GM12878 (cell line): ENCODE results near the gene ABITRAM. TPM values are rescaled to one million over a fixed set of nuclear protein-coding genes. Genes with fewer than 3 reads are reported as not detected.
"Not testable (repeated sequence)": the region's sequence is repeated elsewhere in the genome, so short reads cannot be mapped to it uniquely, and the experiment has no call there.

Source experiments
- ATAC-seq: fragments of 200-7000 bp; cut with Tn5 transposase; 3 replicates; pipeline ENCODE4 v1.9.1; 2020; ENCODE audit warnings: mild to moderate bottlenecking, moderate library complexity
- BruUV-seq: library from RNA; stranded (reverse); fragments of 400-500 nt; replicated peaks from 2 replicates; lab custom pipeline; 2021; lab: Mats Ljungman, UMichigan
- CTCF ChIA-PET: fragments of 300-600 bp; sonication (Branson Sonifier 250); formaldehyde crosslinking; extraction: SDS; loops from one replicate; lab custom pipeline; 2021; ENCODE audit warnings: inconsistent platforms; lab: Yijun Ruan, JAX
- POLR2A ChIA-PET: fragments of 350-600 bp; formaldehyde crosslinking; extraction: SDS; loops from one replicate; lab custom pipeline; 2021; ENCODE audit warnings: inconsistent platforms; lab: Charles Lee
- RAD21 ChIA-PET: fragments of 300-600 bp; sonication (Branson Sonifier 250); formaldehyde crosslinking; loops from one replicate; lab custom pipeline; 2023; ENCODE audit warnings: antibody characterized with exemption; ENCODE audit not compliant: unreplicated experiment; lab: Charles Lee
- SMC1A ChIA-PET: fragments of 300-600 bp; sonication (Branson Sonifier 250); formaldehyde crosslinking; loops from one replicate; lab custom pipeline; 2023; ENCODE audit not compliant: unreplicated experiment, uncharacterized antibody; lab: Charles Lee
- DNase-seq: peaks from one replicate; pipeline ENCODE4 v3.0.0-alpha.2; 2011; ENCODE audit warnings: low read depth, low spot score
- FAIRE-seq: peaks from 3 replicates; lab custom pipeline; 2011; peaks lifted over from hg19 to GRCh38; lab: Jason Lieb, UNC
- H2AFZ ChIP-seq: 2 replicates; pipeline ENCODE4 v1.6.0; 2011; ENCODE audit warnings: low read depth, low read length, control low read depth; ENCODE audit not compliant: control insufficient read depth
- H3K27ac ChIP-seq: 2 replicates; pipeline ENCODE4 v1.5.1; 2011; ENCODE audit warnings: control low read depth; ENCODE audit not compliant: control insufficient read depth, insufficient read depth
- H3K27me3 ChIP-seq, 2 experiments: replicated peaks in 1 of 2; 2 replicates each; pipeline versions ENCODE4 v1.6.0 to v1.6.1; 2011; ENCODE audit warnings: low read length in 1 of 2; ENCODE audit not compliant: control insufficient read depth in 2 of 2, insufficient read depth in 2 of 2
- H3K36me3 ChIP-seq, 2 experiments: 2 replicates each; pipeline ENCODE4 v1.5.1; 2011; ENCODE audit warnings: low read length in 1 of 2; ENCODE audit not compliant: control insufficient read depth in 2 of 2, insufficient read depth in 2 of 2
- H3K4me1 ChIP-seq: 2 replicates; pipeline ENCODE4 v1.6.1; 2011; ENCODE audit warnings: mild to moderate bottlenecking, low read length, moderate library complexity, mixed read lengths; ENCODE audit not compliant: control insufficient read depth, insufficient read depth
- H3K4me2 ChIP-seq: 2 replicates; pipeline ENCODE4 v1.6.0; 2011; ENCODE audit warnings: control low read depth; ENCODE audit not compliant: control insufficient read depth, insufficient read depth
- H3K4me3 ChIP-seq: fragments of 200-600 bp; sonication (generic); 2 replicates; pipeline ENCODE4 v1.5.1; 2016
- H3K79me2 ChIP-seq: 2 replicates; pipeline ENCODE4 v1.6.0; 2011; ENCODE audit warnings: low read length; ENCODE audit not compliant: control insufficient read depth, insufficient read depth
- H3K9ac ChIP-seq: 2 replicates; pipeline ENCODE4 v1.8.0; 2011; ENCODE audit warnings: low read length, control low read depth, mixed read lengths; ENCODE audit not compliant: control insufficient read depth, insufficient read depth
- H3K9me3 ChIP-seq: replicated peaks from 3 replicates; pipeline ENCODE4 v1.5.1; 2011; ENCODE audit warnings: mild to moderate bottlenecking, low read length; ENCODE audit not compliant: control insufficient read depth, insufficient read depth
- H4K20me1 ChIP-seq: 2 replicates; pipeline ENCODE4 v1.6.0; 2011; ENCODE audit not compliant: control insufficient read depth, insufficient read depth
- BCL11A ChIP-seq: IDR thresholded peaks from 2 replicates; pipeline ENCODE4 v1.6.1; 2011; ENCODE audit warnings: low read depth, low read length
- DPF2 ChIP-seq: fragments of 450-650 bp; IDR thresholded peaks from 2 replicates; pipeline ENCODE4 v1.6.1; 2017; ENCODE audit warnings: mild to moderate bottlenecking
- MEF2A ChIP-seq: IDR thresholded peaks from 2 replicates; pipeline ENCODE4 v1.6.1; 2011; ENCODE audit warnings: low read depth, mild to moderate bottlenecking, low read length, moderate library complexity; ENCODE audit not compliant: insufficient read depth
- NR2C1 ChIP-seq: fragments of 450-650 bp; IDR thresholded peaks from 2 replicates; pipeline ENCODE4 v1.6.1; 2017; ENCODE audit warnings: antibody characterized with exemption, mild to moderate bottlenecking, moderate library complexity
- PAX5 ChIP-seq: IDR thresholded peaks from 2 replicates; pipeline ENCODE4 v1.6.1; 2011; ENCODE audit warnings: low read depth, low read length, borderline replicate concordance
- RCOR1 ChIP-seq: conservative IDR thresholded peaks from 2 replicates; pipeline ENCODE4 v1.6.1; 2012; ENCODE audit warnings: low read depth, low read length, improper control_type of control experiment
- RUNX3 ChIP-seq: IDR thresholded peaks from 2 replicates; pipeline ENCODE4 v1.6.1; 2012; ENCODE audit warnings: low read length, inconsistent platforms
- YY1 ChIP-seq: IDR thresholded peaks from 2 replicates; pipeline ENCODE4 v1.6.1; 2011; ENCODE audit warnings: low read depth, mild to moderate bottlenecking, low read length
- ZNF207 ChIP-seq: fragments of 450-650 bp; IDR thresholded peaks from 2 replicates; pipeline ENCODE4 v1.6.1; 2014; ENCODE audit warnings: antibody characterized with exemption, mild to moderate bottlenecking, borderline replicate concordance
- WGBS: methylation state at CpG from one replicate; pipeline ENCODE4 v1.1.6; 2016; ENCODE audit warnings: low lambda C conversion rate; ENCODE audit not compliant: insufficient replicate concordance, insufficient coverage; ENCODE audit errors: missing lambda C conversion rate; 5-methylcytosine and 5-hydroxymethylcytosine counted together
- in situ Hi-C: fragments of 300-500 bp; cut with MboI; formaldehyde crosslinking; loops from 9 replicates; pipeline ENCODE4 v1.14.3; 2018; ENCODE audit warnings: mixed read lengths
- intact Hi-C: fragments of 100-400 bp; cut with micrococcal nuclease; formaldehyde crosslinking; loops from one replicate; pipeline ENCODE4 v1.14.2; 2022; ENCODE audit not compliant: unreplicated experiment
- polyA plus RNA-seq, 11 experiments: library from polyadenylated mRNA; depleted of rRNA in 4 of 11; unstranded in 6 of 11; stranded (reverse) in 5 of 11; fragments of >200 nt; fragmentation: Nextera tagmentation in 4 of 11; fragmentation: Illumina TruSeq in 1 of 11; extraction: Ambion mirVana in 4 of 11; extraction: Trizol in 1 of 11; gene quantifications; 1 replicate in 1 of 11; 2 replicates in 10 of 11; pipeline versions ENCODE4 v1.2.1 to v1.2.3, GENCODE V29; 2011 to 2016; ENCODE audit warnings: inconsistent platforms in 2 of 11, missing spikeins in 2 of 11, low read depth in 1 of 11
- total RNA-seq, 4 experiments: library from RNA; depleted of rRNA in 3 of 4; stranded (reverse); fragments of >200 nt in 3 of 4; fragmentation: Illumina TruSeq in 1 of 4; extraction: Trizol in 1 of 4; gene quantifications; 2 replicates each; pipeline versions ENCODE4 v1.2.1 to v1.2.3, GENCODE V29; 2013 to 2021
- TF ChIP-seq, protein P1 (sequence below): fragments of 450-650 bp; IDR thresholded peaks from 2 replicates; pipeline ENCODE4 v1.6.1; 2018; ENCODE audit warnings: borderline replicate concordance, mild to moderate bottlenecking; ENCODE audit not compliant: partially characterized antibody
- TF ChIP-seq, protein P2 (sequence below): fragments of 450-650 bp; formaldehyde crosslinking; IDR thresholded peaks from 2 replicates; pipeline ENCODE4 v1.4.0; 2020; ENCODE audit warnings: mild to moderate bottlenecking, moderate library complexity

ABITRAM gene
- total and polyA plus RNA-seq, 10 of the 15 experiments (the other 5 are each of a cell fraction or from before 2014, with no cell fraction given) = 5.2 to 18.4 (median 10.6) TPM

DNA sequence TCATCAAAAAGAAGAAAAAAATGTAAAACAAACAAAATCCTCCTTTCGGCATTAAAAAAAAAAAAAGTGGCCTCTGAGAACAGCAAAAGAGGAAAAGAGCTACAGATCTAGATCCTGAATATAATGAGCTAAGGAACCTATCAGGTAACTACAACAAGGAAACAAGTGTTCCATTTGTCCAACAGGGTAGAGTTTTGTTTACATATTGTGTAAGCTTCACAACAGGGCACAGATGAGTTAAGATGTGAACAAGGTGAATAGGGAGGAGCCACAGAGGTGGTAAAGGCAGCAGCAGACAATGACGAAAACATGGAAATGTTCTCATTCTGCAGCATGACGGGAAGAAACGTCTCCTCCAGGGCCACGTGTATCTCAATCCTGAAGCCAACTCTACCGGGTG, 14.7 kb upstream of the ABITRAM start (continued):
- TF ChIP-seq NR2C1 (no peak), MEF2A (no peak), DPF2 (no peak)

GRCh38 chr9:108920401-108920800, 13.8 kb upstream of the ABITRAM start:
- RAD21 ChIA-PET, POLR2A ChIA-PET, intact Hi-C loops, H3K79me2 ChIP-seq, H3K4me1 ChIP-seq, SMC1A ChIA-PET, H2AFZ ChIP-seq, CTCF ChIA-PET, in situ Hi-C loops, FAIRE-seq, H3K9me3 ChIP-seq, H3K4me3 ChIP-seq, H3K27ac ChIP-seq, DNase-seq, H3K4me2 ChIP-seq, H3K9ac ChIP-seq, H4K20me1 ChIP-seq, H3K27me3 ChIP-seq, BruUV-seq, ATAC-seq: not testable (repeated sequence)
- H3K36me3 ChIP-seq = peaks cover 4 to 14% of the 10 kb centered on the region in 2 experiments
- 95% methylated on average over 1 of the region's 1 CpG for WGBS

DNA sequence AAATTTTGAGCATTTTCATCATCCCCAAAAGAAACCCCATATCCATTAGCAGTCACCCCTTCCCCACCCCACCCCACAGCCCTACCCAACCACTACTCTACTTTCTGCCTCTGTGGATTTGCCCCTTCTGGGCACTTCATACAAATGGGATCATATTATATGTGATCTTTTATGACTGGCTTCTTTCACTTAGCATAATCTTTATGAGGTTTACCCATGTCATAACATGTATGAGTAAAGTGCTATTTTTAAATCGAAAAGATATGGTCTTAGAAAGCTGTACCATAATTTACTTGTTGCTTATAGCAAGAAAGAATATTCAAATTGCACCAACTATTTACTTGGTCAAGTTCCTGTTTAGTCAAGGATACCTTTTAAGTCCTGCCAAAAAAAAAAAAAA, 13.0 kb upstream of the ABITRAM start:
- H4K20me1 ChIP-seq = no peaks in the 10 kb centered on the region
- SMC1A ChIA-PET = interaction anchor here (1.1 kb wide), 1 partner anchor 29 kb away, joined by 3 read pairs; no protein-coding TSS in a partner anchor
- H2AFZ ChIP-seq = no peak overlapping the region
- no peak overlapping the region for H3K27ac ChIP-seq
- no peak overlapping the region for H3K4me3 ChIP-seq
- CTCF ChIA-PET = no interaction called here
- FAIRE-seq (no peak), ATAC-seq (no peak), DNase-seq (no peak)
- no peaks in the 10 kb centered on the region for H3K27me3 ChIP-seq
- RAD21 ChIA-PET = no interaction called here
- no peaks in the 10 kb centered on the region for H3K79me2 ChIP-seq
- POLR2A ChIA-PET = interaction anchor here (0.5 kb wide), 1 partner anchor 35 kb away, joined by 3 read pairs; no protein-coding TSS in a partner anchor
- BruUV-seq = no TSS peak
- intact Hi-C loops (no loop called here), in situ Hi-C loops (no loop called here)
- no peak overlapping the region for H3K9ac ChIP-seq
- no peak overlapping the region for H3K4me2 ChIP-seq
- 7% methylated on average over 1 of the region's 1 CpG for WGBS
- H3K4me1 ChIP-seq = no peaks in the 10 kb centered on the region
- peaks cover 7 to 20% of the 10 kb centered on the region in 2 experiments for H3K36me3 ChIP-seq
- H3K9me3 ChIP-seq = no peaks in the 10 kb centered on the region
- no peak for TF ChIP-seq RUNX3
- no peak for TF ChIP-seq RCOR1
- TF ChIP-seq, protein P1, sequence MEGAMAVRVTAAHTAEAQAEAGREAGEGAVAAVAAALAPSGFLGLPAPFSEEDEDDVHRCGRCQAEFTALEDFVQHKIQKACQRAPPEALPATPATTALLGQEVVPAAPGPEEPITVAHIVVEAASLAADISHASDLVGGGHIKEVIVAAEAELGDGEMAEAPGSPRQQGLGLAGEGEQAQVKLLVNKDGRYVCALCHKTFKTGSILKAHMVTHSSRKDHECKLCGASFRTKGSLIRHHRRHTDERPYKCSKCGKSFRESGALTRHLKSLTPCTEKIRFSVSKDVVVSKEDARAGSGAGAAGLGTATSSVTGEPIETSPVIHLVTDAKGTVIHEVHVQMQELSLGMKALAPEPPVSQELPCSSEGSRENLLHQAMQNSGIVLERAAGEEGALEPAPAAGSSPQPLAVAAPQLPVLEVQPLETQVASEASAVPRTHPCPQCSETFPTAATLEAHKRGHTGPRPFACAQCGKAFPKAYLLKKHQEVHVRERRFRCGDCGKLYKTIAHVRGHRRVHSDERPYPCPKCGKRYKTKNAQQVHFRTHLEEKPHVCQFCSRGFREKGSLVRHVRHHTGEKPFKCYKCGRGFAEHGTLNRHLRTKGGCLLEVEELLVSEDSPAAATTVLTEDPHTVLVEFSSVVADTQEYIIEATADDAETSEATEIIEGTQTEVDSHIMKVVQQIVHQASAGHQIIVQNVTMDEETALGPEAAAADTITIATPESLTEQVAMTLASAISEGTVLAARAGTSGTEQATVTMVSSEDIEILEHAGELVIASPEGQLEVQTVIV = no peak
- TF ChIP-seq PAX5 = no peak
- TF ChIP-seq BCL11A = no peak
- no peak for TF ChIP-seq YY1
- TF ChIP-seq ZNF207 = no peak
- TF ChIP-seq, protein P2, sequence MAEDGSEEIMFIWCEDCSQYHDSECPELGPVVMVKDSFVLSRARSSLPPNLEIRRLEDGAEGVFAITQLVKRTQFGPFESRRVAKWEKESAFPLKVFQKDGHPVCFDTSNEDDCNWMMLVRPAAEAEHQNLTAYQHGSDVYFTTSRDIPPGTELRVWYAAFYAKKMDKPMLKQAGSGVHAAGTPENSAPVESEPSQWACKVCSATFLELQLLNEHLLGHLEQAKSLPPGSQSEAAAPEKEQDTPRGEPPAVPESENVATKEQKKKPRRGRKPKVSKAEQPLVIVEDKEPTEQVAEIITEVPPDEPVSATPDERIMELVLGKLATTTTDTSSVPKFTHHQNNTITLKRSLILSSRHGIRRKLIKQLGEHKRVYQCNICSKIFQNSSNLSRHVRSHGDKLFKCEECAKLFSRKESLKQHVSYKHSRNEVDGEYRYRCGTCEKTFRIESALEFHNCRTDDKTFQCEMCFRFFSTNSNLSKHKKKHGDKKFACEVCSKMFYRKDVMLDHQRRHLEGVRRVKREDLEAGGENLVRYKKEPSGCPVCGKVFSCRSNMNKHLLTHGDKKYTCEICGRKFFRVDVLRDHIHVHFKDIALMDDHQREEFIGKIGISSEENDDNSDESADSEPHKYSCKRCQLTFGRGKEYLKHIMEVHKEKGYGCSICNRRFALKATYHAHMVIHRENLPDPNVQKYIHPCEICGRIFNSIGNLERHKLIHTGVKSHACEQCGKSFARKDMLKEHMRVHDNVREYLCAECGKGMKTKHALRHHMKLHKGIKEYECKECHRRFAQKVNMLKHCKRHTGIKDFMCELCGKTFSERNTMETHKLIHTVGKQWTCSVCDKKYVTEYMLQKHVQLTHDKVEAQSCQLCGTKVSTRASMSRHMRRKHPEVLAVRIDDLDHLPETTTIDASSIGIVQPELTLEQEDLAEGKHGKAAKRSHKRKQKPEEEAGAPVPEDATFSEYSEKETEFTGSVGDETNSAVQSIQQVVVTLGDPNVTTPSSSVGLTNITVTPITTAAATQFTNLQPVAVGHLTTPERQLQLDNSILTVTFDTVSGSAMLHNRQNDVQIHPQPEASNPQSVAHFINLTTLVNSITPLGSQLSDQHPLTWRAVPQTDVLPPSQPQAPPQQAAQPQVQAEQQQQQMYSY = no peak
